HS-5 (cell line): Measurements from ENCODE around the gene NECTIN4.

Experiments
- DNase-seq: peaks from one replicate; pipeline ENCODE4 v3.0.0-alpha.2; 2012; ENCODE audit warnings: low read depth

NECTIN4 gene

DNA sequence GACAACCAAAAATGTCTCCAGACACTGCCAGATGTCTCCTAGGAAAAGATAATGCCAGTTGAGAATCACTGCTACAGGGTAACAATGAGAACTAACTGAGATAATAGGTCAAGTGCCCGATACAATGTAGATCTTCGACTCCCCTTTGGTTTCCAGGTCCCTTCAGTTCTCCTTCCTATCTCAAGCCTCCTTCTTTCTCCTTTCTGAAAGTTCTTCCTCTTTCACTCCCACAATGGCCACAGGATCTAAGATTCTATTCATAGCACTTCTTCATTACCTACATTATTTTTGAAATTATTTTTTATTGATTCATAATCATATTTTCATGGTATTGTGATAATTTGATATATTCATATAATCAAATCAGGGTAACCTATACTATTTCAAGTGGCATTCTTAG is 22.2 kb upstream of the NECTIN4 start:
- DNase-seq, result no peak

DNA sequence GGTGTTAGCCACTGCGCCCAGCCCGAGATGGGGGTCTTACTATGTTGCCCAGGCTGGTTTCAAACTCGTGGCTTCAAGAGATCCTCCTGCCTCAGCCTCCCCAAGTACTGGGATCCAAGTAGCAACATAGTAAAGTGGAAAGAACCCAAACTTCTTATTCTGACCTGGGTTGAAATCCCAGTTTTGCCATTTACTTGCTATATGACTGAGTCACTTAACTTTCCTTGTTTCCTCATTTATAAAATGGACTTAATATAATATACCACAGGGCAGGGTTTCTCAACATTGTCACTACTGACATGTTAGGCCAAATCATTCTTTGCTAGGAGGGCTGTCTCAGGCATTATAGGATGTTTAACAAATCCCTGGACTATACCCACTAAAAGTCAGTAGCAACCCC is 21.8 kb upstream of the NECTIN4 start:
- DNase-seq, result no peak

DNA sequence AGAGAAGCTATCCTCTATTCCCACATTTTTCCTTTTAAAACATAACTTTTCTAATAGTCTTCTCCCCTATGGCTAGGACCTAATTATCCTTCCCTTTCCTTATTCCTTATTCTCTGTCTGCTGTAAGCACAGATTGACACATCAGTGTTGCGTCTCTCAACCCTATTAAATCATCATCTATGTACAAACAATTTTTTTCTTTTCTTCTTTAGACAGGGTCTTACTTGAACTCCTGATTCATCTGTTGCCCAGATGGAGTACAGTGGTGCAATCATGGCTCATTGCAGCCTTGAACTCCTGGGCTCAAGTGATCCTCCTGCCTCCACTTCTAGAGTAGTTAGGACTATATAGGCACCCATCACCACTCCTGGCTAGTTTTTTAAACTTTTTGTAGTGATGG is 17.1 kb upstream of the NECTIN4 start:
- no peak for DNase-seq

DNA sequence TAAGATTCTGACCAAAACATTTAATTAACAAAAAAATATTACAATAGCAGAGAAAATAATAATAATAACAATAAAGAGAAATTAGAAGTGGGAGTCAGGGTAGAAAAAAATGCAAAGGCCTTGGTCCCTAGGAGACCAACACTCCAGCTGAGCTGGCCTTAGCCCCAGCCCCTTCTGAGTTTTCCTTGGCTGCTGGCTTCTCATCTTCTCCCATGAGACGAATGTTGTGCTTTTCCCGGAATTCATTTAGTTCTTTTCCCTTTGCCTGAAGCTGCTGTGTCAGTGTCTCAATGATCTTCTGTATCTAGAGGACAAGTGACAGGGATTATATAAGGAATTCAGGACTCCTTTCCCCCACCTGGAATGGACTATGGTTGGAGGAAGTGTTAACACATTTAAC is 11.2 kb upstream of the NECTIN4 start:
- no peak for DNase-seq

DNA sequence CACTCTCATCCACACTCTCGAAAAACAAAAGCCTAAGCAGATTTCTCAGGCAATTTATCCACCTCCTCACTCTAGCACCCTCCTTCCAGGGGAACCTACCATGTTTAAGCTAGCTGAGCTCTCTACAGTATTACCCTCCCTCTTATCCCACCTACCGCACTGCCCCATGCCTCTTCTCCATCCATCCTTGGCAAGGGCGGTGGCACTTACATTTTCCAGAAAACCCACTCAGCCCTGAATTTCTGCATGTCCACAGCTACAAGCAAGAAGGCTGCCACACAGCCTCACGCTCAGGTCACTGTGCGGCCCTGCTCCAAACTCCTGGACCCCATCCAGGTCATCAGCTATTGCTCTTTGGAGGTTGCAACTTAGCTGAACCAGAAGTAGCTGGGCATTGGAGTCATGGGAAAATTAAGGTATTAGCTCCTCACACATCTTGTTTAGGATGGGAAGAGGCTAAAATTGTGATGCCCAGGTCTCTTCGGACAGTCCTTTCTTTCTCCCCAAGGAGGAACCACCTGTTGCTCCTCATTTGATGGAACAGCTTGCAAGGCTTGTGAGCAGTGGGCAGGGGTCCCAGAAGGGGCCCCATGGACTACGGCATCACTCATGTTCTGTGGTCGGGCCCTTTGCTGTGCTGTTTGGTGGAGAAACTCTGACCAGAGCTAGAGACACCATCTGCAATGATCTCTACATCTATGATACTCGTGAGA is 9.9 kb upstream of the NECTIN4 start:
- no peak for DNase-seq

DNA sequence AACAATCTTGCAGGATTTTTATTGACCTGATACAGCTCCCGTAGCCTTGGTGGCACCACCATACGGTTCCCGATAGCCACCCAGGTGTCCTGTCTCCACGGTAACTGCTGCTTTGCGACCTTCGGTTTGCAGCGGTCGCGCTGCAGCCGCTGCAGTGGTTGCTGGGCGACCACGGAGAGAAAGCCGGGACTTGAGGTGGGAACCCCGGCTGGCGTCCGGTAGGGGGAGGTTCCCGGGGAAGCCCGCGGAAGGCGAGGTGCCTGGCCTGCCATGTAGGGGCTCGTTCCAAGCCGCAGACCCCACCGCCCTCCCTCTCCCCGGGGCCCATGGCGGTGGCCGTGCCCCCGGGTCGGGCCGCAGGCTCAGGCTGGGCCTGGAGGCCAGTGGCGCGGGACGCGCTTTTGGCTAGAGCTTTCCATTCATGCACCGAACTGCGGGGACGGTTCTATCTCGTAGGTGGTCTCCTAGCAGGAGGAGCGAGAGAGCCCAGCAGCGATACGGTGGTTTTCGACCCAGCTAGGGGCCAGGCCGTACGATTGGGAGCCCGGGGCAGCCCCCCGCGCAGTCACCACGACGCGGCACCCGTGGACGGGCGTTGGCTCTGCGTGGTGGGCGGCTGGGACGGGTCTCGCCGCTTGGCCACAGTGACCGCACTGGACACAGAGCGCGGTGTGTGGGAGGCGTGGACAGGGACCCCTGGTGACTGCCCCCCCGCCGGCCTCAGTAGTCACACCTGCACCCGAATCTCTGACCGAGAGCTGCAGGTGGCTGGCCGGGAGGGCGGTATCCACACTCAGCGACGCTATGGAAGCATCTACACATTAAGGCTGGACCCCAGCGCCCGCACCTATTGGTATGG is 9.1 kb upstream of the NECTIN4 start, which contains the start of gene KLHDC9:
Gene KLHDC9 (plus strand): TSS at position 152 of the 859 bp plus-strand sequence. CDS start 175 bp downstream, at position 327.
- no peak for DNase-seq

DNA sequence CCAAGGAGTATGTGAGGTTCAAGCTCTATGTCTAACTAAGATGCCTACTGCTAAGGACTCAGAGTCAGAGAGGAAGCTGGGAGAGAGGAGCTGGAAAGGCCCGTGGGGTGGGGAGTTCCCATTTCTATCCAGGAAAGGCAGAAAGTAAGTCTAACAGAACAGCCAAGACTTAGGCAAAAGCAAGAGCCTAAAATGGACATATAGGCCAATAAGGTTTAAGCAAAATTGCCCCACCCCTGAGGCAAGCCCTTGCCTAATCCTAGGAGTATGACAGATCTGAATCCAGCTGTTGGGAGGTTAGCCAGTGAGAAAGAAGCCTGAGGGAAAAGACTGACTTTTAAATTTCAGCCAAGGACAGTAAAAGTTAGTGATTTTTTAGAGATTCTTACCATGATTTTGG is 7.2 kb upstream of the NECTIN4 start:
- DNase-seq, result no peak

DNA sequence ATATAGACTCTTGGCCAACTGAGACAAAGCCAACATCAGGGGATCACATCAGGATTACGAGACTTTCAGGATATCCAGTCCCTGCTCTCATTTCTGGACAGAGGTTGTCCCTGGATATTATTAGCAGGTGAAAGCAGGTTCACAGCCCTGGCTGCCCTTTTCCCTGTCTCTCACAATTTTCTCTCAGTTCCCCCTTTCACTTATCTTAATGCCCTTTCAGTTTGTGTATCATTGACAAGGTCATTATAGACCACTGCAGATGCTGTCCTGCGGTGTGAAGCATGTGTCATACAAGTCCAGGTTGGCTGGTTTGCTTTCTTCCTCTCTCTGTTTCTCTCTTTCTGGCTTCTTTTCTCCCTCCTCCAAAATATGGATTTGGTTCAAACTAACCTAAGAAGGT is 6.7 kb upstream of the NECTIN4 start:
- DNase-seq, result no peak

DNA sequence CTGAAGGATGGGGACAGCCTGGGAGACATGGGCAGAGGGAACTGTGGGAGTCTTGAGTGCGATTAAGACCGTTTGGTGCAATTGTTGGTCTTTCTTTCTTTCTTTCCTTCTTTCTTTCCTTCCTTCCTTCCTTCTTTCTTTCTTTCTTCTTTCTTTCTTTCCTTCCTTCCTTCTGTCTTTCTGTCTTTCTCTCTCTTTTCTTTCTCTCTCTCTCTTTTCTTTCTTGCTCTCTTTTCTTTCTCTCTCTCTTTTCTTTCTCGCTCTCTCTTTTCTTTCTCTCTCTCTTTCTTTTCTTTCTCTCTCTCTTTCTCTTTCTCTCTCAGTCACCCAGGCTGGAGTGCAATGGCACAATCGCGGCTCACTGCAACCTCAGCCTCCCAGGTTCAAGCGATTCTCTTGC is 5.9 kb upstream of the NECTIN4 start:
- no peak for DNase-seq

DNA sequence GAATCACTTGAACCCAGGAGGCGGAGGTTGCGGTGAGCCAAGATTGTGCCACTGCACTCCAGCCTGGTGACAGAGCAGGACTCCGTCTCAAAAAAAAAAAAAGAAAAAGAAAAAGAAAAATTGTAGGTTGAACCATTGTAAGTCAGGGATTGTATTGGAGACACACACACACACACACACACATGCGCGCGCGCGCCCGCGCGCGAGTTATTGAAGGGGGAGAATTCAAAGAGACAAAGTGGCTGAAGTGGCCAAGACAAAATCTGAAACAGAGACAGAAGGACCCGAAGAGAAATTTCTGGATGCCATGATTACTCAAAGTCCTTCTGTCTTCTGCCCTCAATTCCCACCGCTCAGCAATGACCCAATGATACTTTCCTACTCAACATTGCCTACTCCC is 5.1 kb upstream of the NECTIN4 start:
- DNase-seq, result no peak

DNA sequence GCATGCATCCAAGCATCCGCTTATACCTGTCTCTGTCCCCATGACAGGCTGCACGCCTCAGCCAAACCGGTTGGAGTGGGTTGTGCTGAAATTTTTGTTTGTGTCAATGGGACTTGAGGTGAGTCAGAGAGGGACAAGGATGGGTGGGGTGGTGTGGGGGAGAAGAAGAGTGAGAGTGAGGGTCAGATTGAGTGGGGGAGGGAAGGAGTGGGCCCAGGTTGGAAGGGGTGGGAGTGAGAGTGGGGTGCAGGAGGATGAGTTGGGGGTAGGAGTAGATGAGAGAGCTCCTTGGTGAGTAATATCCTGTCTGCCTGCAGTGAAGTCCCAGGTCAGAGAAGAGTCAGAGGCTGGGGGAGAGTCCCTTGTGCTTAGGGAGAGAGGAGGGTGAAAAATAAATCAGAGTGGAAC is 3.3 kb upstream of the NECTIN4 start:
- DNase-seq, result no peak

DNA sequence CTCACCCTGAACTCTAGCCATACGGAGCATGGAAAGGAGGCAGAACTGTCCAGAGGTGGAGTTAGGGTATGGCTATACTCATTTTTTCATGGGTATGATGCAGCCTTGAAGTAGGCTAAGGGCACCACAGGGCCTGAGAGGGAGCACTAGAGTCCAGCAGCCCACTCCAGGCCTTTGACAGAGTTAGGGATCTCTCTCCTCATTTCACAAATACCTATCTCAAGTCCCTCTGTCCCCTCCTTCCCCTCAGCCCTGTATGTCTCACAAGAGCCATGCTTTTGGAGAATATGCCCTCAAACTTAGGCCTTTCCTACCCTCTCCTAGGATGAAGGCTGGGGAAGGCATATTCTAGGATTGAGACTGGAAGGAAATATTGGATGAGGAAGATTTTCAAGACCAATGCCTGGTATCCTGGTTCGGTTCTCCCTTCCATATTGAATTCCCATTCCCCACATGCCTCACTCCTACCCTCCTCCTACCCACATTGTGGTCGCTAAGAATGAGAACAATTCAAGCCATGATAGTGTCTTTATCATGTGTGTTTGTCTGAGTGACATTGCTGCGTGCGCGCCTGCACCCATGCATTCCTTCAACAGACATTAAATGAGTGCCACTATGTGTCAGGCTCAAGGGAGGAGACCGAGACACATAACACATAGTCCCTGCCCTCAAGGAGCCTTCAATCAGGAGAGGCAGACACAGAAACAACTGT is 2.6 kb upstream of the NECTIN4 start:
- DNase-seq, result no peak

DNA sequence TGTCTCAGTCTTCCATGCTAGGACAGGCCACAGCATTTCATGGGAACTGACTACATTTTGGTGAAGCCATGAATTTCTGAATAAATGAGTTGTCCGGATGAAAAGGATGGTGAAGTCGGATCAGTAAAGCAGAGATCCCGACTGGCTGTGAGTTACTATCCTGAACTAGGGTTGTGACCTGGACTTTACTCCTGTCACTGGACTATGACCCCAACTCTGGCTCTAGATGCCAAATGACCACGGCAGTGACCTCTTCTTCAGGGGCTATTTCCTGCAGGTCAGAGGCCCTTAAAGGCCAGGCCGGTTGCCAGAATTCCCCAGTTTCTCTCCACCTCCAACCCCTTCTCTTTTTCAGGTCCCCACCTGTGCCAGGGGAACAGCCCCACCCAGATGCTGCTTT is 1.7 kb upstream of the NECTIN4 start:
- DNase-seq, result no peak

DNA sequence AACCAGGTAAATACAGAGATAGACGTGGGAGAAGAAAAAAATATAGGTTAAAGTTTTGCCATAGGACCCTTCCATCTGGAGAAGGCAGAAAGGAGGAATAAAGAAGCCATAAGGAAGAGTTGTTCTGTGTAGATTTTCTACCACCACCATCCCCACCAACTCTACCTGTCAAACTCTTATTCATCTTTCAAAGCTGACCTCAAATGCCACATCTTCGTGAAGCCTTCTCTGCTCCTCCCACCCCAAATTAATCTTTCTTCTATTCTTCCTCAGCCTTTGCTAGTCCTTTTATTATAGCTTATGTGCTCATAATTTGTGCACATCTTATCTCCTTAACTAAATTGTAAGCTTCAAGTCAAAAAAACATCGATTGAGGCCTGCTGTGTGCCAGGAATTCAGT is 1.3 kb upstream of the NECTIN4 start:
- DNase-seq, result no peak

DNA sequence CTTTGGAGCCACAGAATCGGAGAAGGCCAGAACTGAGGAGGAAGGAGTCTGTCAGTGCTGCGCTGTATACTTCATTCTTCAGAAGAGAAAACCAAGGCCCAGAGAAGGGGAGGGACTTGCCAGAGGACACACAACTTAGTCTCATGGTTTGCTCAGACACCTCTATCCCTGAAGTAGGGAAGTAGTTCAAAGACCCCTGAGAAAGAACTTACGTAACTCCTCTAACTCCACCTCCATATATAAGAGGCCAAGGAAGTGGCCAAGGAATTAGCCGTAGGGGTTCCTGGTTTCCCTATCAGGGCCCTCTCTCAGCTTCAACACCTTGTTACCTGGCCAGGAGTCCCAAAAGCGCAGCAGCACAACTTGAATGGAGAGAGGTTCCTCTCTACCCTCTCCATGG is 580 bp upstream of the NECTIN4 start:
- DNase-seq, result no peak

DNA sequence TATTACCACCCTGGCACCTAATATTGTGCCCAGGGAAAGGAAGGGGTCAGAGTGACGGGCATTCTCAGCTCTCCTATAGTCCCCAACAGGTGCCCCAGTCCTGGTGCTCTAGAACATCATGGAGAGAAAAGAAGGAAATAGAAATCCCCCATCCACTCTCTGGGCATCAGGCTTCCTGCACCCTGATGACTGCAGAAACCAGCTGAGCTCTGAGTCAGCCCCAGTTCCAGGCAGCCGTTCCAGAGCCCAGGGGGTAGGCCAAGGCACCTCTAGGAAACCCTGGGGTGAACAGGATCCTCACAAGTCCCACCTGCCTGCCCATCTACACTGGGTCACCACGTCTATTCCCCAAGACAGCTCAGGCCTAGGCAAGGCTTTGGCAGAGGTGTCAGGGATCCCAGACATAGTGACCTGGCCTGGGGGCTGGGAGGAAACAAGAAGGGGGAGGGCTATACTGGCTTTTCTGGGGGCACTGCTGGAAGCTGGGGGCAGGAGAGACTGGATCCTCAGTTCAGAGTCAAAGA is 709 bp downstream of the NECTIN4 start:
- no peak for DNase-seq

DNA sequence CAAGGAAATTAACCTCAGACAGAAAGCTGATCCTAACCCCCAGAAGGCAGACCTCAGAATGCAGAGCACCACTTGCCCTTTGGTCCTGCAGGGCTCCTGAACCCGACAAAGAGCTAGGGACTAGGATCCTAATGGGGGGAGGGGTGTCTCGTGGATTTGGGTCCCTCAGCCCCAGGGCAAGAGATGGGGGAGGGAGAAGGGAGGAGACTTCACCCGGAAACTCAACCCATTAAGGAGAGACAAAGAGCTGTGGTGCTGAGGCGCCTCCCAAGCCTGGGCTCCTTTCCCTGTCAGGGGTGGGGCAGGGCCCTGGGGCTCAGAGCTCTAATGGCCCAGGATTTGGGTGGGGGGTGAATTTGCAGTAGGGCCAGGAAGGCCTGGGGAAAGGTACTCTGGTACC is 2.9 kb downstream of the NECTIN4 start:
- DNase-seq, result no peak

DNA sequence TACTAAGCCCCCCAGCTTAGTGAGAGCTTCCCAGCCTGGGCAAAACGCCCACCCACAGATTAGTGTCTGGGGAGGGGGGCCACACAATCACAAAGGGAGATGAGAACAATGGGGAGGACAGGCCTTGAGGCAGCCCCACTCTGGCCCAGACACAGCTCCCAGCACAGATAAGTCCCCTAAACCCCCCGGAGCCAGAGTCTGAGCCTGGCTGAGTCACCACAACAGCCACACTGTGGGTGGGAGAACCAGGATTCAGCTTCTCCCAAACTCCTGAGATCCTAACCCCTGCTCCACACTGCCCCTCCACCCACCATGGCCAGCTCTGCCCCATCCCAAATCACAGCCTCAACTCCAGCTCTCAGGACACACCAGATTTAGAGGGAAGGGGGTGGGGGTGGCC is 4.2 kb downstream of the NECTIN4 start:
- no peak for DNase-seq

DNA sequence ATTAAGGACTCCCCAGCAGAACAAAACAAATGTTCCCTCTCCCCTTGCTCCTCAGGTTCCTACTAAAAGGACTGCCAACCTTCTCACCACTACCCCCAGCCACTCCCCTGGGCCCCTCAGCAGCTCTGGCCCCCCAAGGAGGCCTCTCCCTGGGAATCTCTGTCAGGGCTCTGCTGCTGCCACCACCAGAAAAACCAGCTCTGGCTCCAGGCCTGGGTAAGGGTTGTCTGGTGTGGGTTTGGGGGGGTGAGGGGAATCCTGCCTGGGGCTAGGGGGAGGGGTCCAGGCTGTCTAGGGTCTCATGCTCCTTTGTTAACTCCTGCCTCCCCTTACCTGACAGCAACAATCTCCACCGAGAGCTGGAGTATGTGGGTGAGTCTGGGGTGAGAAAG is 4.8 kb downstream of the NECTIN4 start:
- DNase-seq, result no peak

DNA sequence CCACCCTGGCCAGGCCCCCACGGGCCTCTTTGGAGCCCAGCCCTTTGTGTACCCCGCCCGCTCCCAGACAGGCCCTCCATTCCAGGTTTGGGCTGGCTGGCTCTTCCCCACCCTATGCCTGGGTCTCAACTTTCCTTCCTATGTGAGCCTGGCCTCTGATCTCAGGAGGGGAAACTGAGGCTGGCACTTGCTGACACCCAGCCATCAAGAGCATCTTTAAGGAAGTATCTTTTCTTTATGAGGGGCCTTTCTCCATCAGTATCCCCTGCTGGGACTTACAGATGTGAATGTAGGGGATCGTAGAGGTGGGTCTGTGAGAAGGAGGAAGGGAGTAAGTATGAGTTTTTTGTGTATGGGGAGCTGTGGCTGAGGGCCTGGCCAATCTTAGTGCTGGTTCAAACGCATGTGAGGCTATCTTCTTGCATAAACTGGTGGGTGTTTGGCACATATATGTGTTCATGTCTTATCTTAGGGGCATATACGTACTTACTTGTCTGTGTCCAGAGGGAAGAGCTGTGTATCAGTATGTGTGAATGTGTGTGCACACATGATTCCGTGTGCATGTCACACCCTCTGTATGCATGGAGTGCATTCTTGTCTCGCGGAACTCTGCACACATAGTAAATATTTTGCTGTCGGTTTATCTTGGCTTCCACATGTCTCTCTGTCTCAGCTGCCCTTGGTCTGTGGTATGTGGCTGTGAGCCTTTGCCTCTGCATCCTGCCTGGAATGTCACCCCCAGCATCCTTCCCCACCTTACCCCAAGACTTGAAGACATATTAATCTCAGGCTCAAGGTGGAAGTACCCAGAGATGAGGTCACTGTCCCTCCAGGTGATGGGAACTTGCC is 5.4 kb downstream of the NECTIN4 start:
- DNase-seq, result no peak

DNA sequence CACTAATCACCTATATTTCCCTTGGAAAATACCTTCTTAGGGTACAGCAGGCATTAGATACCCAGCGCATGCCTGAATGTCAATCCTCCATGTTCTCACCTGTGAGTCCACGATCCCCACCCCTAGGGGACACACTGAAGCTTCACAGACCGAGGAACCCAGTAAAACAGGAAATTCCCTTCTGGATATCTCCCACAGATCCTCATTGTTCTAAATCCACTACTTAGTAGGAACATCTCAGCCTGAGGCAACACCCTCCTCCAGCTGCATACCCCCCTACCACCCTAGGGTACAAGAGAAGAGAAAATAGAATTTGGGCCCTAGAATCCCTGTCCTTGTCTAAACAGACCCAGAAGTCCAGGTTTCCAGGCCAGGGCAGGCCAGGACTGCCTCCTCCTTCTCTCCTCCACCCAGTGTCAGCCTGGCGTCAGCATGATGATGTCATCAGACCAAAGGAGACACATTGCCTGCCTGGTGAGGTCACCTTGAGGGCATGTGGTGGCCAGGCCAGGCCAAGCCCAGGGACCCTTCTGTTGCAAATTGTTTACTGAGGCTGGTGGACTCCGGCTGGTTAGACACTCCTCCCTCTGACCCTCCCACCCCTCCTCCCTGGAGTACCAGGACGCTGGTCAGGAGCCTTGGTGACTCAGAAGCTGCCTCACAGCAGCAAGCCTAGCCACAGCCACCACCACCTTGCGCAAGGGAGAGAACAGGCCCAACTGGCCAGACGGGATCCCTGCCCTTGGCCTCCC is 6.2 kb downstream of the NECTIN4 start:
- peak; percentile 83 for DNase-seq
